Urothelium cell line (cell line): ENCODE results near the gene SPATA31C2.
"Not testable (repeated sequence)": the region's sequence is repeated elsewhere in the genome, so short reads cannot be mapped to it uniquely, and the experiment has no call there.

Experiments used
- DNase-seq: peaks from one replicate; pipeline ENCODE4 v3.0.0; 2011; ENCODE audit warnings: low spot score, mixed read lengths
- FAIRE-seq: peaks from 2 replicates; lab custom pipeline; 2011; peaks lifted over from hg19 to GRCh38; lab: Jason Lieb, UNC

The SPATA31C2 gene

GRCh38 chr9:88138375-88138774, at the start of gene SPATA31C2:
Gene SPATA31C2 (minus strand): TSS chr9:88138475. CDS start chr9:88138446, 29 bp downstream.
- DNase-seq, FAIRE-seq: not testable (repeated sequence)

- no peak for DNase-seq
- no peak for FAIRE-seq
These were observed 49.4 kb upstream of the SPATA31C2 start for GRCh38 chr9:88187631-88188030.

GRCh38 chr9:88186495-88187110, 48.3 kb upstream of the SPATA31C2 start:
- FAIRE-seq (no peak), DNase-seq (no peak)

- DNase-seq (no peak), FAIRE-seq (no peak)
These were observed 46.7 kb upstream of the SPATA31C2 start for GRCh38 chr9:88184976-88185375.

GRCh38 chr9:88183798-88184495, 45.7 kb upstream of the SPATA31C2 start:
- DNase-seq (no peak), FAIRE-seq (no peak)

GRCh38 chr9:88182501-88182900, 44.2 kb upstream of the SPATA31C2 start:
- DNase-seq (no peak), FAIRE-seq (no peak)

GRCh38 chr9:88180081-88180765, 41.9 kb upstream of the SPATA31C2 start:
- DNase-seq, result no peak
- FAIRE-seq, result no peak

- FAIRE-seq (peak; percentile 44), DNase-seq (no peak)
These were observed 40.8 kb upstream of the SPATA31C2 start for GRCh38 chr9:88179062-88179521.

GRCh38 chr9:88178641-88179040, 40.4 kb upstream of the SPATA31C2 start:
- no peak for FAIRE-seq
- no peak for DNase-seq

GRCh38 chr9:88177371-88177770, 39.1 kb upstream of the SPATA31C2 start:
- FAIRE-seq (no peak), DNase-seq (no peak)

GRCh38 chr9:88174324-88174723, 36.0 kb upstream of the SPATA31C2 start:
- no peak for DNase-seq
- FAIRE-seq, result no peak

GRCh38 chr9:88173378-88173999, 35.2 kb upstream of the SPATA31C2 start:
- FAIRE-seq, result no peak
- peak; percentile 57 for DNase-seq

GRCh38 chr9:88169700-88170099, 31.4 kb upstream of the SPATA31C2 start:
- FAIRE-seq, result no peak
- no peak for DNase-seq

- FAIRE-seq, result no peak
These were observed 30.3 kb upstream of the SPATA31C2 start for GRCh38 chr9:88168564-88168963.

GRCh38 chr9:88166660-88167059, 28.4 kb upstream of the SPATA31C2 start:
- no peak for DNase-seq
- no peak for FAIRE-seq

More at GRCh38 chr9:88168564-88168963, 30.3 kb upstream of the SPATA31C2 start:
- no peak for DNase-seq

GRCh38 chr9:88164850-88165249, 26.6 kb upstream of the SPATA31C2 start:
- FAIRE-seq, result no peak

GRCh38 chr9:88161144-88161543, 22.9 kb upstream of the SPATA31C2 start:
- DNase-seq (no peak), FAIRE-seq (no peak)

More at GRCh38 chr9:88164850-88165249, 26.6 kb upstream of the SPATA31C2 start:
- DNase-seq, result no peak

- DNase-seq, result no peak
- no peak for FAIRE-seq
These were observed 5.8 kb upstream of the SPATA31C2 start for GRCh38 chr9:88143957-88144625.

GRCh38 chr9:88143179-88143578, 4.9 kb upstream of the SPATA31C2 start:
- FAIRE-seq (no peak), DNase-seq (no peak)

- not testable (repeated sequence) for DNase-seq, FAIRE-seq
These were observed 4.7 kb downstream of the SPATA31C2 start for GRCh38 chr9:88133552-88133951.

- FAIRE-seq, DNase-seq: not testable (repeated sequence)
These were observed 8.7 kb downstream of the SPATA31C2 start for GRCh38 chr9:88129556-88129955.
